GM19238 (cell line): ENCODE measurements around the gene CNTFR.

Experiments
- DNase-seq: peaks from one replicate; pipeline ENCODE4 v3.0.0; 2011; ENCODE audit warnings: low spot score; ENCODE audit not compliant: insufficient read length

The CNTFR gene

DNA sequence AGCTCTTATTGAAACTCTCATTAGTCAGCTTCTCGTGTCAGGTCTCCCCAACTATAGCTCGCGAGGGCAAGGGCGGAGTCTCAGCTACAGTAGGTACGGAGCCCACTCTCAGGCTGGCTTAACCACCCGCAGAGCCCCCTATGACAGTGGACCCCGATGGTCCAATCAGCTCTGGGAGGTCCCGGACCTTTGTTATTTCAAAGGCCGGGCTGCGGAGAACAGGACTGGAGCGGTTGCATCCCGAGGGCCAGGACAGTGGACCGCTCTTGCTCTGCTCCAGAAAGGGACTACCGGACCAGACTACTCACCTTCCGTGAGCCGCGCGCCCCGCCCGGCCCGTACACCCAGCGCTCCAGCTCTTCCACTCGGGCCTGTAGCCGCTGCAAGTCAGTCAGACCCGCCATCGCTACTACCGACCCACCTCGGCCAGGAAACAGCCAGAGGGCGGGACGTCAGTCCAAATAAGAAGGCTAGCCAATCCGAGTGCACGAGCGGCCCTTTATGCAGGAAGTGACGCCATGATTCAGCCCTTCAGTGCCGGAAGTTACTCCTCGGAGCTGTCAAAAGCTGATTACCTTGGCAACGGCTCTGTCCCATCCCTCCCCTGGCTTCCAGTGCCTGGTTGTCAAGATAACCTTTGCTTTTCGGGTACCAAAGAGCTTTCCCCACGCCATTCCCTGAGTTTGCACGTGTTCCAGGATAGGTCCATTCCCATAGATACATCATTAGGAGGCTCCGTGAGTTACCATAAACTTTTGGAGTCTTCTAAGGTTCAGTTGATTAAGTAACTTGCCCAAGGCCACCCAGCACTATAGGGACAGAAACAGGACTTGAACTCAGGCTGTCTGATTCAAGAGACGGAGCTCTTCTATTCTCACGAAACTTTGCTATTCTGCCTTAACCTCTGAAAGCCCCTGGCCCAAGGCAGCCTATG is 30.8 kb upstream of the CNTFR start, which contains the start of gene DCTN3:
Gene DCTN3 (minus strand): TSS at position 435 of the 934 bp plus-strand sequence. CDS start 31 bp downstream, at position 404.
- peak; percentile 98 for DNase-seq

DNA sequence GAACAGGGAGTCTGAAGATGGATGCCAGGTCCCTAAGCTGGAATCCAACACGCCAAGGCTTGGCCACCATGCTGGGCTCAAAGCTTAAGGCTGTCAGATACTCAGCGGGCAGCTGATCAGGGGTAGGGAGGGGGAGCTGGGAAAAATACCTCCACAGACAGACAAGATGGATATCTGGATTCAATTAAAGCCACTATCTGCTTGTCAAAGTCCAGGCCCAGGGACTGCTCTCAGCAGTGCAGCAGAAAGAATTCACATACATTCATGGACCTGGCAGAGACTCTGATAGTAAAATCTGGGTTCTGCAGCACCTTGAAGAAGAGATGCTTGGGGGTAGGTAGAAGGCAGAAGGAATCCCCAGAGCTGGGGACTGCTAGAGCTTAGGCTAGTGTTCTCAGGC is 25.6 kb upstream of the CNTFR start:
- no peak for DNase-seq

DNA sequence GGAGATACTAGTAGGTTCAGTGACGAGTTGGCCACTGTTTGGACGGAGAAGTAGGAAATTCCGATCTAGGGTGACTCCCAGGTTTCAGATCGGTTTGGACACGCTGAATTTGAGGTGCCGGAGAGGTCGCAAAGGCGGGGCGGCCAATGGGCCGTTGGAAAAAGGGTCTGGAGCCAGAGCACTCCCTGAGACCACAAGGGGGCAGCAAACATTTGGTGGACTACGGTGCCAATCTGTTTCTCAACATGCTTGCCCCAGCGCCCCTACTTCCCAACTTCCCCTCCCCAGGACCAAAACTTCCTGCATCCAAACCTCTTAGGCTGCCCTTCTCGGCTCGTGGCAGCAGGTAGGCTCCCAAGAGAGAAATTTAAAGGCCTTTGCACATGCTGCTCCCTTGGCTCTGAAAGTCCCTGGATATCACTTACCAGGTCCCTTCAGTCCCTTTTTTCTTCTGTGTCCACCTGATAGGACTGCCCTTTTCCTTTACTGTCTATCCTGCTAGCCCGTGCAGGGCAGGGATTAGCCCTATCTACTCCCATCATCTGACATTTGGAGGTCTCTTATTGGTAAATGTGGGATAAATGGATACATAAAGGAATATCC is 23.4 kb upstream of the CNTFR start:
- DNase-seq = peak; percentile 73

DNA sequence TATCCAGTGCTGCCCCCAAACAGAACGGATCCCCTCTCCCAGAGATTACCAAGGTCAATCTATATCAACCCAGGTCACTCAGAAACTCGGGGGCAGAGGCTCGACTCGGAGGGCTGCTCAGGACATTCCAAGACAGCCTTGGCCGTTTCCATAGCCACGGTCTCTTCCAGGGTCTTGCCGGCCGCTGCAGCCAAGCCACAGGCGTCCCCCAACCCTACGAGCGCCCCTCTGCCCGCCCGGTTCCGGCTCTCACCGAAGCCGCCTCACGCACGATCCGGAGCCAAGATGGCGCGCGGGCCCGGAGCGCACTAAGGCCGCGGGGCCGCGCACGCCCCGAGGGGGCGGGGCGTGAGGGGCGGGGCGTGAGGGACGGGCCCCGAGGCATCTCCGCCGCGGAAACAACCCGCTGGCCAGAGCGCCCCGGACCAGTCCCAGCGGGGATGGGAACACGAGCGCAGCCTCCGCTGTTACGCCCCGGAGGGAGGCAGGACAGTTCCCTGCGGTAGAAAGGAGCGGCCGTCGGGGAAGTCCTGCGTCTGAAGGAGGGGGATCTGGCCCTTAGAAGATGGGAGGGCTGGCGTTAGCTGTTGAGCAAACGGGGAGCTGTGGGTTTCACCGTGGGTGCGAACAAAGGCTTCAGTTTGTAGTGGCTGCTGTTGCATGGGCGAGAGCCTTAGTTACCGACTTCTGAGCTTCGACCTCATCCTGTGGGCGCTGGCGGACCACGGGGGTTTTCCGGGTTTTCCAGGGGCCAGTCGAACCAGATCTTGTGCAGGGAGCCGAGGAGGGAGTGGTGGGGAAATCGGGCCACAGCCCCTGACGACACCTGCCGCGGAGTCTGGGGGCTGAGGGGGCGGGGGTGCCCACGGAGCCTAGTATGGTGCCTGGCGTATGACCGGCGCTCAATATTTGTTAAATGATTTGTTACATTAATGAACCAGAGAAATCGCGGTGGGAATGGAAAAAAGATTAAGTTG is 22.6 kb upstream of the CNTFR start, which contains the start of gene RPP25L:
Gene RPP25L (minus strand): TSS at position 287 of the 977 bp plus-strand sequence. CDS start 801 bp downstream, outside the sequence.
- DNase-seq = peak; percentile 96

DNA sequence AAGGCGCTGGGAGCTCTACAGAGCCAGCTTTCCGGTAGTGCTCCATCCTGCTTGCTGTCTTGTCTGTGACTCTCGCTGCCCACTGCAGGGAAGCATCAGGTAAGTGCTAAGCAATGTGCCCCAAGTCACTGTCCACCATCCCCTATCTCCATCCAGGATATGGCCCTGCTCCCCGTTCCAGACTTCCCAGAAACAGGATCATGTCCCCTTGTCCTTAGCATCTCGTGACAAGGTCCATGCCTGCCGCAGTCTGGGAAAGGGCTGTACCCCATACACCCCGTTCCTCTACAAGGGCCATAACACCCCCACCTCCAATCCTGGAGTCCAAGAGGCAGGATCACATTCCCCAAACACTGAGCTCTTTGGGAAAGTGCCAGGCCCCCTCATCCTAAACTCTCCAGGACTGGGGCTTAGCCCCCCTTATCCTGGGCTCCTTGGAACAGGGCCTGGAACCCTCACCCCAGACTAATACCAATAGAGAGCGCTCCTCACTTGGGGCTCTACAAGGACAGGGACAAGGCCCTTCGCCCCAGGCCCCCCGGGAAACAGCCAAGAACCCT is 21.8 kb upstream of the CNTFR start:
- DNase-seq = no peak

DNA sequence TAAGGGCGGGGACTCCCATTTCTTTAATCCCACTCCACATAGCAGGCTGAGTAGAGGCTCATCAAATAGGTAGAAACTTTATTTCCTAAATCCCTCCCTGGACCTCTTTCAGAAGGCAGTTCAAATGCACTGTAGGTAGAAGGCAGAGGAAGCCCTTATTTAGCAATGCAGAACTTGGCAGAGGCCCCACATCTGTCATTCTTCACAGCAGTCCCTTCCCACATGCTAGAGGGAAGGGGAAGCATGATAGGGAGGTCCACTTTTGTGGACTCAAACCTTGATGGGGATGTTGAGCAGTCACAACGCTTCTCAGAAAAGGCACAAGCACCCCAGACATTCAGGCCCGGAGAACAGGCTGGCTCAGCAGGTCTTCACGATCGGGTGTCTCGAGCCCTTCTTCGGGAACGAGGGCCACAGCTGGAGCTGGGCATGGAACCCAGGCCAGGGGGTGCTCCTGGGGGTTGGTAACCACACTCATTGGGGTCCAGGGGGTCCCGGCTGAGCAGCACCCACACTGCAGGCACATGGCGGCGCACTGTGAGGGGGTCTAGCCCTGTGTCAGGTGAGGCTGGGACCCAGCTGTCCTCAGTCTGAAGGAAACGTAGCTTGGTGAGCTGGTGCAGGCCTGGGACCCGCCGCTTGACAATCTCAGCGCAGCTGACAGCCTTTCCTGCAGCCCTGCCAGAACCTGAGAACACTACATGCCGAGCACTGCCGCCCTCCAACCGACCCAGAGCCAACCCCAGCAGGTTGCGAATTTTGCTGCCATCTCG is 21.1 kb upstream of the CNTFR start:
- DNase-seq = no peak

DNA sequence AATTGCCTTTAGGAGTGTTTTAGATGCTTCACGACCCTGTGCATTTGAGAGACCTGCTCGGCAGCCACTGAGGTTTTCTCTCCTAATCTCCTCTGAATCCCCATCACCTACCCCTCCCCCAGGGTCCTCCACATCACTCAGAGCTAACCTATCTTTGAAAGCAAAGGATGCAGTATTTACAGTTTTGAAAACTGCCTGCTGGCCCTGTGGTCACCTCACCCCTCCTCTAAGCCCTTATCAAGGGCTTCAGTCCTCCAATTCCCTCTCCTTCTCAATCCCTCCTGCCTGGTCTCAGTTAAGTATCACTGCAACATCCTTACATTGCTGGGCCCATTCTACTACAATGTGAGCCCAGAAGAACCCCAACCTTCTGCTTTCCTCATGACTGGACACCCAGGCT is 17.8 kb upstream of the CNTFR start:
- DNase-seq = no peak

DNA sequence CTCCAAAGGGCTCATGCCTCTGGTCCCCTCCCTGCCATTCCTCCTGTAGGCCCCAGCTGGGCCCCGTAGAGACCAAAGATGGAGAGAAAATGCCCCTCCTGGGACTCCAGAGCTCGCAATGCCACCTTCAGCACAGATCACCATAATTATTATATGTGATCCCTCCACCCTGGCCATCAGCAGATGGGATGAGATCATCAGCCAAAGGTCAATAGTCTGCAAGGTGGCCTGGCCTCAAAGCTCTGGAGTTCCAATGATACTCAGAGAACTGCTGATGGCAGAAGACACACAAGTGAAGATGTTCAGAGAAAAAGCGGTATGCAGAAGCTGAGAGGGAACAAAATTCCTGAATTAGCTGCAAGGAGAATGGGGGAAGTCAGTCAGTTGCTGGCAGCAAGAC is 17.4 kb upstream of the CNTFR start:
- DNase-seq = no peak

DNA sequence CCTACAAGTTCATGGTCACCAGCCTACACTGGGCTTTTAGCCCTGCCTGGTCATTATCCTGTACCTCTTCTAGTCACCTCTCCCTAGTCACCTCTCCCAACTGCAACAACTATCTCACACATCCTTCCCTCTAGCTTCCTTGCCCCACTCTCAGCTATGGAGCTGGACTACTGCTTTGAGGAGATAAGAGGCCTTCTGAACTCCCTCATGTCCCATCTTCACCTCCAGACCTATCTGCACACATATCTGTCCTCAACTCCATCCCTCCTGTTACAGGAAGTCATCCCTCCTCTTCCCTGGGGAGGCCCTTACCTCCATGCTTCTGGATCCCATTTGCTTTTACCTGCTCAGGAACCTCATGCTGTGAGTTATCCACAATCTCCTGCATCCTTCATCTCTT is 16.7 kb upstream of the CNTFR start:
- no peak for DNase-seq

DNA sequence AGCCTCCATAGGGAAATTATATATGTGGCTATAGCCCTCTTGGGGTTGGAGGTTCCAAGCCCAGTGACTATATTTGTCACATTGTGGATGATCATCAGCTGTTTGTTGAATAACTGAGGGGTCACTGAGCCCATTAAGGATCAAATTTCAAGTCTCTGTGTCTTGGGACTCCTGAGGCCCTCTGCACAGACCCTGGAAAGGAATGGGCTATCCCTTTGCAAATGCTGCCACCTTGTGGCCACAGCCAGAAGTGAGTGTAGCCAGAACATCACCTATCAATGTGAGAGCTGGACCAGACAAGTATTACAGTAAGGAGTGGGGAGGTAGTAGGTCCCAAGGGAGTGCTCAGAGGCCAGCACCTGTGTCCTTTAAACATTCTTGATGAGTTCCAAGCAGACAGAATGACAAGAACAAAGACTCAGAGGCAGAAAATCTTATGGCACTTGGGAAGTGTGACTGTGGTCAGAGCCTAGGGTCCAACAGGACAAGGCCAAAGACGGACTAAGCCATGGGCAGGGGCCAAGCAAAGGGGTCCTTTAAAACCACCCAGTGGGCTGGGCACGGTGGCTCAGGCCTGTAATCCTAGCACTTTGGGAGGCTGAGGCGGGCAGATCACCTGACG is 14.2 kb upstream of the CNTFR start:
- peak; percentile 75 for DNase-seq

DNA sequence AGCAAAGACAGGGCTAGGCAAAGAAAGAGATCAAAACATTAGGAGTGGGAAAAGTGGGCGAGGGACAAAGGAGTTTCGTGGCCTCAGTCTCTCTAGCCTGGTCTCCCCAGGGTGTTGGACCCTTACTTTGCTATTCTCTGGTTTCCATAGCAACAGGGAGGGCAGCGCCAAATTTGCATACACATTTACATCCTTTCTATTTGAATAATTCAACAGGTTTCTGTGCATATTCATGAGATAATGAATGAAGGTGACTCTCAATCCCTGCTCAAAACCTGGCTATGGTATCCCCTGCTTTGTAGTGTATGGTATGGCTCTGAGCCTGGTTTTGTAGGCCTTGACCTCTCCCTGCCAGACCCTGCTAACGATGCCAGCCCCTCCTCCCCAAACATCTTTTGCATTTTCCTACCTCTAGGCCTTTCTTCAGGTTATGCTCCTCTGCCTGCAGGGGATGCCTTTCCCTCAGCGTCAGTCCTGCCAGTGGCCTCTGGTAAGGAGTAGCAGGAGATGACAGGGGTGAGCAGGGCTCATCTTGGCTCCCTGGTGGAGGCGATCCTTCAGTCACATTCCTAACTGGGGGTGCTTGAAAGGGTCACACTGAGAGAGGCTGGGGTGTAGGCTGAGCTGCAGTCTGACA is 12.5 kb upstream of the CNTFR start:
- DNase-seq = no peak

DNA sequence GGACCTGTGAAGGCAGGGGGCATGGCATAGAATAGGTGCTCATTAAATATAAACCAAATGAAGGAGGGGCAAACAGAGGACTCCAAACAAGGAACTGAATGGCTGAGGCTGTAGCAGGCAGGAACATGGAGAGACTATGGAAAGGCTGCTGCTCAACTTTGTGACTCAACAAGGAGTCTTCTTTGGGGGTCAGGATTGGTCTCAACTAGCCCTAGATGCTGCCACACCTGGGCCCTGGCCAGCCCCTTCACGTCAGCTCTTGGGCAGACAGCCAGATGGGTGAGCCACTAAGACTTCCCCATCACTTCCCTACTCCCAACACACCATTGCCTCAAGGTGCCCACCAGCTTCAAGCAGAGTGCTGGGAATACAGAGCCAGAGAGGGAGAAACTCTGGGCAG is 11.4 kb upstream of the CNTFR start:
- DNase-seq = no peak

DNA sequence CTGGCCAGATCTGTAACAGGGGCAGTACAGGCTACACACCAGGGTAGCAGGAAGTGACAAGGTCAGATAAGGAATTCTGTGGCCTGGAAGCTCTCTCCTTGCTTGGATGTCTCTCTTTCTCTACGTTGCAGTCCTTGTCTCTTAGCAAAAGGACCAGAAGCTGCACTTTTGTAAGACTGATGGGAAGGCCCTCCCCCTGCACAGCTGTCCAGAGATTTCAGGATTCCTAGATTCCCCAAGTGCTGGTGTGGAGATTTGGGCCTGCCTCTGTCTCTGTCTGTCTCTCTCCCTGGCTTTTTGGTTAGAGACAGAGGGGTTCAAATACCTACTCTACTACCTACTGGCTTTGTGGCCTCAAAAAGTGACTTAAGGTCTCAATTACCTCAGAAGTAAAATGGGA is 10.0 kb upstream of the CNTFR start:
- no peak for DNase-seq

DNA sequence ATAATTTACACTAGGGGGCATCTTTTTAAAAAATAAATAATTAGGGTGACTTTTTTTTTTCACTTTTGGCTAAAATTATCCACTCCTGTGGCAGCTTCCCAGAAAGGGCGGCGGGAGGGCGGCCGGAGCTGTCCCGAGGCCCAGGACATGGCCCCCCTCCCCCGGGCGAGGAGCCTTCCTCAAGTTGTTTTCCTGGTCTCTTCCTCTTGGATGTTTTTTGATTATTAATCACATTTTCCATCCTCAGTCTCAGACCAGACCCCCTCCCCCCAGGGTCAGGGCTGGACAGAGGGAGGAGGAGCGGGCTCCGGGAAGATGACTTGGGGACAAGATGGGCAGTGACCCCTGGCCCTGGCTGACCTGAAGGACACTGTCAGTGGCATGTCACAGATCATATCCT is 4.7 kb upstream of the CNTFR start:
- no peak for DNase-seq

DNA sequence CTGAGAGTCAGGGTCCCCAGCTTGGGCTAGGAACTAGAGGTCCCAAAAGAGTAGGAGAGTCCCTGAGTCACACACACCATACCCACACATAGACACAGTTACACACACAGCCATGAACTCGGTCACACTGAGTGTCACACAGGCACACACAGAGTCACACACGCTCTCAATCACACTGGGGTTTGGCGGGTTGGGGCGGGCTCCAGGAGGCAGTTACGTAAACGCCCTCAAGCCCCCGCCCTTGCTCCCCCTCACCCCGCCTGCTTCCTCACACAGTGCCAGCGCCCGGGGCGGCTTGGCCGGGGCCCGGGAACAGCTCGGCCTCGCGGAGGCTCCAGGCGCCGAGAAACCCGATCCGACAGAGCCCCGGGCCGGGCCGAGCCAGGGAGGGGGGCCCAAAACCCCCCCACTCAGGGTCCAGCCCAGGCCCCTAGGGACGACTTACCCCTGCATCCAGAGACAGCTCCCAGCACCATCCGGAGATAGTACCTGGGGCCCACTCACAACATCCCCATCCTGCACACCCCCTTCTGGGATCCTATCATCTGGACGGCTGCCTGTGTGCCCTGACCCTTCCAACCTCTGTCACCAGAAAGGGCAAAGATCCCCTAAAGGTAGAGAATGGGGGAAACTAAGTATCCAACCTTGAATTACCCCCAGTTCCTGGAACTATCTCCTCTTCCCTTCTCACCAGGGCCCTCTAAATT is 3.5 kb upstream of the CNTFR start:
- DNase-seq = no peak

DNA sequence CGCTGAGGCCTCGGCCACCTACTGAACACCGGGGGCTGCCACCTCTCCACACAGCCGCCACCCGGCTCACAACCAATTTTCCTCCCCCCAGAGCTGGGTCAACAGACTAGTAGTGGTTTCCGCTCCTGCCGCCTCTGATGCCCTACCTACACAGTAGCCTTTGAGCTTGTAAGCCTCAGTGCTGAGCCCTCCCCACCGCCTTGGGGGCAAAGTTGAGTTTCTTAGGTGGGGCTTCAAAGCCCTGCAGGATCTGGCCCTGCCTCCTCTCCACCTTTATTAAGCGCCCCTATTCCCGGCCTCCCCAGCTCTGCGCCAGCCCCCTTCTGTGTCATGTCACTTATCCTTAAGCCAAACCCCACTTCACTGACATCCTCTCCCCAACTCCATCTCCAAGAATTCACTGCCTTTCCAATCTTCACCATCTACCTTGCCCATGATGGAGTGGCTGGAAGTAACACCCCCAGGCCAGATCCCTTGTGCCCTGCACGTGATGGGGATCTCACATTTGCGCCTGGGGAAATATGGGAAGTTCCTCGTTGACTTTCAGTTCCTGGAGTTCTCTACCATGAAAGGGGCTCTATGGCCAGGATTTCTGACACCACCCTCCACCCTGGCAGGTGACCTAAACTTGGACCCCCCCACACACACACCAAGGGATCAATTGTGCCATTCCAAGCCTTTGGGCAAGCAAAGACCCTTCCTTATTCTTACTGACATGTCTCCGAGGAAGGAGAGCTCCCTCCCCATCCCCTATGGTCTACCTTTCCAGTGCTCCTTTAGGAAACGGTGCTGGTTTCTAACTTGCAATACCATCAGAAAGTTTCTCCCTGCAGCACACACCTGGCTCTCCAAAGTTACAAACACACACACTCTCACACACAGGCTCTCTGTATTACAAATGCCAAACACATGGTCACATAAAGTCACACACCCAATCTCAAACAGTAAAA is 2.7 kb upstream of the CNTFR start:
- no peak for DNase-seq

DNA sequence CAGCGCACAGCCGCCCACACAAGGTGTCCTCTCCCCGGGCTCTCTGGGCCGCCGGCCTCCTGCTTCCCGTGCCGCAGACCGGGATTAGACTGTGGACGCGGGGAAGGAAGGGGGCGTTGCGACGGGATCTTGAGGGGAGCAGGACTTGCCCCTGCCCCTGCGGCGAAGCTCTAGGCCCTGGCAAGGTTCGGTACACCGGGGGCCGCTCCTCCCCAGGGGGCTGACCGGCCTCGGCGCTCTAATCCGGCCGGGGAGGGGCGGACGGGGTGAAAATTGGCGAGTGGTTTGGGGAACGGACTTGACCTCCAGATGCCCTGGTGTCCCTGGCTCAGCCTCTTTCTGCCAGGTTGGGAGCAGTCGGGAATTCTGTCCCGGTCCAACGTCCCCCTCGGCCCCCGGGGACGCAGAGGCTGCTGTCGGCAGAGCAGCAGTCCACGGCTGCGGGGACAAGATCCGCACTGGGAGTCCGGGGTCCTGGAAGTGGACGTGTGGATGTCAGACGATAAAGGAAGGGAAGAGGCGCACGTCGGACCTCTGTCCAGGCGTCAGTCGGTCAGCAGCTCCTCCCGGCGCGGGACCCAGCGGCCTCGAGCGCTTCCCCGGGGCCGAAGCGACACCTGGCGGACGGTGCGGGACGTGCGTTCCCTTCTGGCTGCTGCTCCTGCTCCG is 1.9 kb upstream of the CNTFR start:
- peak; percentile 91 for DNase-seq
